ENCODE data around the gene ICAM5. TPM values are rescaled to one million over a fixed set of nuclear protein-coding genes. Genes with fewer than 3 reads are reported as not detected.

Gene ICAM5
- total RNA-seq, 1 experiment from 2014 or later: 19.2 TPM

DNA sequence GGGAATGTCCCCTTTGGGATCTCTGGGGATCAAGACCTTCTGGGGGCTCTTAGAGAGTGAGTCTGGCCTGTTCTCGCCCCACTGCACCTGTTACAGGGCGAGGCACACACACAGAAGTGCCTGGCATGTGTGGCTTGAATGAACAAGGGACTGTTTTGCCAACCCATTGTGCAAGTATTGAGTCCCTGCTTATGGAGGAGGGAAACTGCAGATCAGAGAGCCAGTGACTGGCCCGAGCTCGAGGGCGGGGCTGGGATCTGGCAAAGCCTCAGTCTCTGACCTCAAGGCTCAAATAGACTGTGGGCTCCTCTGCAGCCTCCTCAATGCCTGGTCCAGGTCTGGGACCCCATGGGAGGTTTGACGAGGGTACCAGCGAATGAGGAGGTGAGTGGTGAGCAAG, 38.0 kb downstream of the ICAM5 start:
- peaks cover 26% of the 10 kb centered on the region for H3K79me2 ChIP-seq (ENCODE audit: low read depth)
- peaks cover 42% of the 10 kb centered on the region; the same call in 1 of the 2 replicates for H3K36me3 ChIP-seq (ENCODE audit: low read depth)
- H3K9me3 ChIP-seq (ENCODE audit: insufficient read depth, low read depth): no peaks in the 10 kb centered on the region
- DNase-seq: no peak
- intact Hi-C loops (cut with micrococcal nuclease; ENCODE audit: unreplicated experiment): no loop called here
- no peak overlapping the region for H3K4me2 ChIP-seq
- ChIA-PET POLR2A (ENCODE audit: unreplicated experiment) (no interaction called here), CTCF (no interaction called here)
- H3F3A ChIP-seq (ENCODE audit: insufficient read depth, low read depth): peaks cover 13% of the 10 kb centered on the region; the same call in 1 of the 2 replicates
- H3K27ac ChIP-seq: no peak overlapping the region
- H3K9me2 ChIP-seq (ENCODE audit: insufficient read depth): no peaks in the 10 kb centered on the region
- H3K27me3 ChIP-seq (ENCODE audit: insufficient read depth, low read depth): no peaks in the 10 kb centered on the region
- peaks cover 36% of the 10 kb centered on the region for H4K20me1 ChIP-seq (ENCODE audit: insufficient read depth)
- no peak overlapping the region for H3K4me3 ChIP-seq
- H3K4me1 ChIP-seq (replicated peaks; ENCODE audit: insufficient read depth): peaks cover 10% of the 10 kb centered on the region
- no peak overlapping the region for H2AFZ ChIP-seq
- TF ChIP-seq, protein P1, sequence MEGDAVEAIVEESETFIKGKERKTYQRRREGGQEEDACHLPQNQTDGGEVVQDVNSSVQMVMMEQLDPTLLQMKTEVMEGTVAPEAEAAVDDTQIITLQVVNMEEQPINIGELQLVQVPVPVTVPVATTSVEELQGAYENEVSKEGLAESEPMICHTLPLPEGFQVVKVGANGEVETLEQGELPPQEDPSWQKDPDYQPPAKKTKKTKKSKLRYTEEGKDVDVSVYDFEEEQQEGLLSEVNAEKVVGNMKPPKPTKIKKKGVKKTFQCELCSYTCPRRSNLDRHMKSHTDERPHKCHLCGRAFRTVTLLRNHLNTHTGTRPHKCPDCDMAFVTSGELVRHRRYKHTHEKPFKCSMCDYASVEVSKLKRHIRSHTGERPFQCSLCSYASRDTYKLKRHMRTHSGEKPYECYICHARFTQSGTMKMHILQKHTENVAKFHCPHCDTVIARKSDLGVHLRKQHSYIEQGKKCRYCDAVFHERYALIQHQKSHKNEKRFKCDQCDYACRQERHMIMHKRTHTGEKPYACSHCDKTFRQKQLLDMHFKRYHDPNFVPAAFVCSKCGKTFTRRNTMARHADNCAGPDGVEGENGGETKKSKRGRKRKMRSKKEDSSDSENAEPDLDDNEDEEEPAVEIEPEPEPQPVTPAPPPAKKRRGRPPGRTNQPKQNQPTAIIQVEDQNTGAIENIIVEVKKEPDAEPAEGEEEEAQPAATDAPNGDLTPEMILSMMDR (conservative IDR thresholded peaks at IDR 0.05): no peak
- no peak for TF ChIP-seq EZH2 (IDR thresholded peaks at IDR 0.05; ENCODE audit: low read depth)
- BruUV-seq (replicated peaks): no TSS peak

DNA sequence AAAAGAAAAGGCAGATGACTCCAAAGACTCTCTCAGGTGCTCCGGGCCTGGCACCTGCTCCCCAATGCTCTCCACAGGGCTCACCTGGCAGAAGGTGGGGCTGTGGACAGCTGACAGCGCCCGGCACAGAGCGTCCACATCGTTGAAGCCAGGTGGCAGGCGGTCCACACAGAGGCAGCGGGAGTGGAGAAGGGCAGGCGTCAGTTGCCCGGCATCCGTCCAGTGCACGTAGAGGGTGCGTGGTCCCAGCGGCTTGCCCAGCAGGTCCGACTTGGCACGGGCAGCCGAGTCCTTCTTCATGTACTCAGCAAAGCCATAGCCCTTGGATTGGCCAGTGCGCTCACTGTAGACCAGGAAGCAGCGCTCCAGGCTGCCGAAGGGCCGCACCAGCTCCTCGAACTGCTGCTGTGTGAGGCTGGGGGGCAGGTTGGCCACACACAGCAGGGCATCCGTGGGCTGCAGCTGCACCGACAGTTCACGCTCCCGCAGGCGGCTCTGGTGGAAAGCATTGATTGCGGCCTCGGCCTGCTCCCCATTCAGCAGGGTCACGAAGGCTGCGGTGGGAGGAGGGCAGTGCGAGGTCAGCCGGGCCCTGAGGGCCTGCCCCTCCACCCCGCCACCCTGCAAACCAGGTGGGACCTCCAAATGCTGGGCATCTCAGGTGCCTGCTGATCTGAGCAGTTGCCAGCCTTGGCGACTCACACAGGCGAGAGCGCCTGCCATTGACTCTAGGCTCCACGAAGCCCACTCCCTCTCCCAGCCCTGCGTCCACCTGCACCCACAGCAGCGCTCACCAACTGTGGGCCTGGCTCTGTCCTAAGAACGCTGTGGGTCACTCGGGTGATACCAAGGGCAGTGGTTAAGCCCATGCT, 39.0 kb downstream of the ICAM5 start:
- Histone ChIP-seq H3K27me3 (ENCODE audit: insufficient read depth, low read depth) (no peaks in the 10 kb centered on the region), H3K4me1 (replicated peaks; ENCODE audit: insufficient read depth) (peaks cover 10% of the 10 kb centered on the region), H3K9me3 (ENCODE audit: insufficient read depth, low read depth) (no peaks in the 10 kb centered on the region), H3F3A (ENCODE audit: insufficient read depth, low read depth) (peaks cover 13% of the 10 kb centered on the region; the same call in 1 of the 2 replicates), H3K4me3 (no peak overlapping the region), H3K9me2 (ENCODE audit: insufficient read depth) (no peaks in the 10 kb centered on the region), H2AFZ (no peak overlapping the region), H3K27ac (no peak overlapping the region), H3K36me3 (ENCODE audit: low read depth) (peaks cover 42% of the 10 kb centered on the region; the same call in 1 of the 2 replicates), H4K20me1 (ENCODE audit: insufficient read depth) (peaks cover 30% of the 10 kb centered on the region), H3K4me2 (no peak overlapping the region), H3K79me2 (ENCODE audit: low read depth) (peaks cover 29% of the 10 kb centered on the region)
- no TSS peak for BruUV-seq (replicated peaks)
- ChIA-PET CTCF (no interaction called here), POLR2A (ENCODE audit: unreplicated experiment) (no interaction called here)
- no peak for DNase-seq
- intact Hi-C loops (cut with micrococcal nuclease; ENCODE audit: unreplicated experiment): no loop called here
- TF ChIP-seq, protein P1 (conservative IDR thresholded peaks at IDR 0.05): no peak
- TF ChIP-seq EZH2 (IDR thresholded peaks at IDR 0.05; ENCODE audit: low read depth): no peak

DNA sequence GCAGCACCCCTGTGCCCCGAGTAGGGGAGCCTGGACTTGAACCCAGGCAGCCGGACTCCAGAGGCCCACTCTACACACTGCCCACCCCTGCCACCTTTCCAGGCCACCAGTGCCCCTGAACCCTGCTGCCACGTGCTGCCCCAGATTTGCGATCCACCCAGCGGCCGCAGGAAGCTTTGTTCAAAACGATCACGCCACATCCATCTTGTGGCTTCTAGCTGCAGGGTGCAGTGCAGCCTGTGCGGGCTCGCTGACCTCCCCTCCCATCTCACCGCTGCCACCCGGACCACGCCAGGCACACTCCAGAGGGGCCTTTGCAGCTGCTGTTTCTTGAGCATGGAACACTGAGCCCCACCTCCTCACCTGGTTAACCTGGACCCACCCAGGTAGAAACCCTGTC, 39.8 kb downstream of the ICAM5 start:
- peaks cover 42% of the 10 kb centered on the region; the same call in 1 of the 2 replicates for H3K36me3 ChIP-seq (ENCODE audit: low read depth)
- DNase-seq: no peak
- intact Hi-C loops (cut with micrococcal nuclease; ENCODE audit: unreplicated experiment): no loop called here
- H2AFZ ChIP-seq: no peak overlapping the region
- H3K4me3 ChIP-seq: no peak overlapping the region
- no peak overlapping the region for H3K4me2 ChIP-seq
- ChIA-PET POLR2A (ENCODE audit: unreplicated experiment) (no interaction called here), CTCF (no interaction called here)
- TF ChIP-seq, protein P1 (conservative IDR thresholded peaks at IDR 0.05): no peak
- TF ChIP-seq EZH2 (IDR thresholded peaks at IDR 0.05; ENCODE audit: low read depth): no peak
- BruUV-seq (replicated peaks): no TSS peak
- peaks cover 16% of the 10 kb centered on the region; the same call in 1 of the 2 replicates for H3F3A ChIP-seq (ENCODE audit: insufficient read depth, low read depth)
- no peak overlapping the region for H3K27ac ChIP-seq
- H3K27me3 ChIP-seq (ENCODE audit: insufficient read depth, low read depth): no peaks in the 10 kb centered on the region
- peaks cover 29% of the 10 kb centered on the region for H3K79me2 ChIP-seq (ENCODE audit: low read depth)
- peaks cover 10% of the 10 kb centered on the region for H3K4me1 ChIP-seq (replicated peaks; ENCODE audit: insufficient read depth)
- H4K20me1 ChIP-seq (ENCODE audit: insufficient read depth): peaks cover 28% of the 10 kb centered on the region
- no peaks in the 10 kb centered on the region for H3K9me2 ChIP-seq (ENCODE audit: insufficient read depth)
- no peaks in the 10 kb centered on the region for H3K9me3 ChIP-seq (ENCODE audit: insufficient read depth, low read depth)

Measured in PC-9 (cell line).